SU-DHL-6 (cell line): Measurements from ENCODE around the gene KATNIP.
A peak's percentile ranks its signal among the peaks of the same experiment; 100 is the strongest.

Experiments
- H2AFZ ChIP-seq: fragments of 200-600 bp; sonication (generic); 2 replicates; pipeline ENCODE4 v1.6.1; 2014; ENCODE audit warnings: low read depth, mild to moderate bottlenecking, moderate library complexity, mixed read lengths, antibody characterized with exemption, low read length; ENCODE audit not compliant: severe bottlenecking
- H3F3A ChIP-seq: fragments of 200-600 bp; shearing (Covaris generic); 2 replicates; pipeline ENCODE4 v1.6.0; 2016; ENCODE audit warnings: antibody characterized with exemption, mild to moderate bottlenecking; ENCODE audit not compliant: insufficient read depth
- H3K27ac ChIP-seq: fragments of 200-600 bp; sonication (generic); 2 replicates; pipeline ENCODE4 v1.5.1; 2016; ENCODE audit warnings: low read depth, mild to moderate bottlenecking, low read length, moderate library complexity, mixed read lengths
- H3K27me3 ChIP-seq: fragments of 200-600 bp; sonication (generic), shearing (Covaris generic); 2 replicates; pipeline ENCODE4 v1.6.0; 2014; ENCODE audit warnings: mild to moderate bottlenecking, low read length
- H3K36me3 ChIP-seq: fragments of 200-600 bp; sonication (generic); 2 replicates; pipeline ENCODE4 v1.6.1; 2014; ENCODE audit warnings: mild to moderate bottlenecking, low read length, mixed read lengths
- H3K4me2 ChIP-seq: fragments of 300-600, 200-600 bp; shearing (Covaris generic), sonication (generic); 2 replicates; pipeline ENCODE4 v1.6.0; 2014; ENCODE audit warnings: low read length, low read depth, mild to moderate bottlenecking; ENCODE audit not compliant: poor library complexity, severe bottlenecking
- H3K4me3 ChIP-seq: fragments of 200-600 bp; sonication (generic); 2 replicates; pipeline ENCODE4 v1.5.1; 2014; ENCODE audit warnings: antibody characterized with exemption, low read length, mild to moderate bottlenecking, mixed read lengths; ENCODE audit not compliant: insufficient read depth, poor library complexity, severe bottlenecking
- H3K79me2 ChIP-seq: fragments of 200-600 bp; sonication (generic); 2 replicates; pipeline ENCODE4 v1.6.1; 2014; ENCODE audit warnings: mild to moderate bottlenecking, low read length, moderate library complexity; ENCODE audit not compliant: insufficient read depth
- H3K9ac ChIP-seq: fragments of 200-600 bp; sonication (generic); 2 replicates; pipeline ENCODE4 v1.7.0; 2014; ENCODE audit warnings: mild to moderate bottlenecking, low read length
- H3K9me2 ChIP-seq: fragments of 200-600 bp; sonication (generic); replicated peaks from 2 replicates; pipeline ENCODE4 v1.6.1; 2014; ENCODE audit warnings: low read length; ENCODE audit not compliant: insufficient read depth
- H3K9me3 ChIP-seq: fragments of 200-600 bp; sonication (generic); 2 replicates; pipeline ENCODE4 v1.6.1; 2014; ENCODE audit warnings: low read length, mixed read lengths; ENCODE audit not compliant: insufficient read depth
- H4K20me1 ChIP-seq: fragments of 200-600 bp; sonication (generic); 2 replicates; pipeline ENCODE4 v1.6.1; 2014; ENCODE audit warnings: low read depth, mild to moderate bottlenecking, antibody characterized with exemption, low read length, moderate library complexity, mixed read lengths
- CTCF ChIP-seq: fragments of 200-600 bp; sonication (generic); IDR thresholded peaks from one replicate; pipeline ENCODE4 v1.5.1; 2017; ENCODE audit warnings: antibody characterized with exemption, mild to moderate bottlenecking, low read length, moderate library complexity; ENCODE audit not compliant: insufficient read depth, poor library complexity, severe bottlenecking
- EZH2phosphoT487 ChIP-seq: fragments of 200-600 bp; sonication (generic), shearing (Covaris generic); conservative IDR thresholded peaks from 2 replicates; pipeline ENCODE4 v1.6.1; 2018; ENCODE audit warnings: mild to moderate bottlenecking, antibody characterized with exemption, low read length, moderate library complexity, mixed read lengths

The KATNIP gene

GRCh38 chr16:27547134-27547533, 2.8 kb upstream of the KATNIP start:
- Histone ChIP-seq H3K4me3 (no peak overlapping the region), H3K4me2 (no peak overlapping the region), H3K27ac (no peak overlapping the region), H3K9ac (no peak overlapping the region), H3K9me2 (no peaks in the 10 kb centered on the region), H3F3A (no peaks in the 10 kb centered on the region), H3K9me3 (no peaks in the 10 kb centered on the region), H2AFZ (no peak overlapping the region), H4K20me1 (no peaks in the 10 kb centered on the region), H3K36me3 (no peaks in the 10 kb centered on the region), H3K79me2 (peaks cover 17% of the 10 kb centered on the region), H3K27me3 (no peaks in the 10 kb centered on the region)
- TF ChIP-seq EZH2phosphoT487, result no peak
- no peak for TF ChIP-seq CTCF

- Histone ChIP-seq H3K9me3 (no peaks in the 10 kb centered on the region), H4K20me1 (no peaks in the 10 kb centered on the region), H3K36me3 (no peaks in the 10 kb centered on the region), H3K9ac (no peak overlapping the region), H3K27ac (no peak overlapping the region), H3K27me3 (no peaks in the 10 kb centered on the region), H3K4me3 (no peak overlapping the region), H3F3A (no peaks in the 10 kb centered on the region), H2AFZ (no peak overlapping the region), H3K4me2 (no peak overlapping the region), H3K79me2 (peaks cover 17% of the 10 kb centered on the region), H3K9me2 (no peaks in the 10 kb centered on the region)
- TF ChIP-seq EZH2phosphoT487, result no peak
- TF ChIP-seq CTCF, result no peak
Measured at GRCh38 chr16:27547851-27548250, 2.1 kb upstream of the KATNIP start.

GRCh38 chr16:27549464-27549745, 539 bp upstream of the KATNIP start:
- TF ChIP-seq CTCF, result no peak
- TF ChIP-seq EZH2phosphoT487, result no peak
- Histone ChIP-seq H3K4me2 (peak overlapping the region; percentile 97), H3K27me3 (no peaks in the 10 kb centered on the region), H2AFZ (no peak overlapping the region), H3K79me2 (peaks cover 17% of the 10 kb centered on the region), H3K9me2 (no peaks in the 10 kb centered on the region), H4K20me1 (no peaks in the 10 kb centered on the region), H3K4me3 (peak overlapping the region; percentile 88), H3F3A (no peaks in the 10 kb centered on the region), H3K27ac (no peak overlapping the region), H3K9me3 (no peaks in the 10 kb centered on the region), H3K36me3 (no peaks in the 10 kb centered on the region), H3K9ac (peak overlapping the region; percentile 83)

- H3K9ac ChIP-seq, result peak overlapping the region; percentile 83
- H3K36me3 ChIP-seq, result no peaks in the 10 kb centered on the region
- no peaks in the 10 kb centered on the region for H3F3A ChIP-seq
- no peaks in the 10 kb centered on the region for H3K27me3 ChIP-seq
- H3K9me2 ChIP-seq, result no peaks in the 10 kb centered on the region
- H3K27ac ChIP-seq, result no peak overlapping the region
- peak overlapping the region; percentile 89 for H3K4me2 ChIP-seq
- no peaks in the 10 kb centered on the region for H4K20me1 ChIP-seq
- peaks cover 17% of the 10 kb centered on the region for H3K79me2 ChIP-seq
- H3K4me3 ChIP-seq, result peak overlapping the region; percentile 98
- H2AFZ ChIP-seq, result peak overlapping the region; percentile 87
- H3K9me3 ChIP-seq, result no peaks in the 10 kb centered on the region
- TF ChIP-seq CTCF, result no peak
- TF ChIP-seq EZH2phosphoT487, result no peak
Measured at GRCh38 chr16:27550582-27550920, 607 bp downstream of the KATNIP start.
